CD4-positive, alpha-beta T cell treated with Interleukin-2 at 100 ng/mL for 4 hours (primary cell): ENCODE data around the gene PSORS1C1.

ENCODE experiments used
- DNase-seq: peaks from one replicate; pipeline ENCODE4 v3.0.0-alpha.2; 2020; ENCODE audit warnings: low spot score

The PSORS1C1 gene

GRCh38 chr6:31096215-31096614 lies 18.4 kb upstream of the PSORS1C1 start:
- no peak for DNase-seq

- no peak for DNase-seq
Measured at GRCh38 chr6:31096656-31097055, 17.9 kb upstream of the PSORS1C1 start.

- DNase-seq: no peak
Measured at GRCh38 chr6:31098449-31098938, 16.1 kb upstream of the PSORS1C1 start.

- DNase-seq: no peak
Measured at GRCh38 chr6:31103136-31103535, 11.5 kb upstream of the PSORS1C1 start.

- no peak for DNase-seq
Measured at GRCh38 chr6:31107052-31107451, 7.5 kb upstream of the PSORS1C1 start.

- no peak for DNase-seq
Measured at GRCh38 chr6:31110825-31111582, 3.6 kb upstream of the PSORS1C1 start.

- no peak for DNase-seq
Measured at GRCh38 chr6:31111712-31112111, 2.9 kb upstream of the PSORS1C1 start.

- DNase-seq: no peak
Measured at GRCh38 chr6:31112478-31112877, 2.1 kb upstream of the PSORS1C1 start, which contains the start of gene C6orf15. C6orf15 (minus strand) TSS chr6:31112575; CDS start chr6:31112555, 20 bp downstream.

GRCh38 chr6:31113861-31114540 lies 599 bp upstream of the PSORS1C1 start:
- no peak for DNase-seq

- no peak for DNase-seq
Measured at GRCh38 chr6:31114970-31115849, 610 bp downstream of the PSORS1C1 start.

- DNase-seq: no peak
Measured at GRCh38 chr6:31115941-31116560, 1.5 kb downstream of the PSORS1C1 start.

- DNase-seq: no peak
Measured at GRCh38 chr6:31116661-31117385, 2.2 kb downstream of the PSORS1C1 start.

GRCh38 chr6:31118178-31118577 lies 3.6 kb downstream of the PSORS1C1 start:
- no peak for DNase-seq

GRCh38 chr6:31120151-31120915 lies 5.7 kb downstream of the PSORS1C1 start, which contains the start of gene CDSN:
CDSN (minus strand) TSS chr6:31120446; CDS start chr6:31120419, 27 bp downstream.
- no peak for DNase-seq

- no peak for DNase-seq
Measured at GRCh38 chr6:31121131-31121790, 6.7 kb downstream of the PSORS1C1 start.

GRCh38 chr6:31122791-31123706 lies 8.4 kb downstream of the PSORS1C1 start:
- no peak for DNase-seq

GRCh38 chr6:31125162-31125561 lies 10.6 kb downstream of the PSORS1C1 start:
- no peak for DNase-seq

GRCh38 chr6:31125586-31126363 lies 11.2 kb downstream of the PSORS1C1 start:
- no peak for DNase-seq
